ENCODE measurements around the gene CEP41.
"Not testable (repeated sequence)": the region's sequence is repeated elsewhere in the genome, so short reads cannot be mapped to it uniquely, and the experiment has no call there.

Gene CEP41

GRCh38 chr7:130471974-130472373, 31.2 kb upstream of the CEP41 start:
- Histone ChIP-seq H3K27me3 (no peaks in the 10 kb centered on the region), H3K9ac (no peak overlapping the region), H3K27ac (no peak overlapping the region), H3K4me1 (peaks cover 0 to 36% (median 12%) of the 10 kb centered on the region in 10 experiments; a peak in 16 of 20 replicates), H4K20me1 (no peaks in the 10 kb centered on the region), H3K9me3 (replicated peaks in 1 of 11) (no peaks in the 10 kb centered on the region), H3K4me3 (no peak overlapping the region), H3K36me3 (no peaks in the 10 kb centered on the region), H3K4me2 (0 out of 22 replicates have a peak overlapping the region, but pooled peaks of 1 of the 11 experiments have one; percentile 74)
- TF ChIP-seq Cebpa-rat (IDR thresholded peaks at IDR 0.05): no peak

GRCh38 chr7:130468612-130469011, 27.8 kb upstream of the CEP41 start:
- TF ChIP-seq Cebpa-rat (IDR thresholded peaks at IDR 0.05): no peak
- peaks cover 0 to 25% (median 8%) of the 10 kb centered on the region in 10 experiments; a peak in 16 of 20 replicates for H3K4me1 ChIP-seq
- H3K27me3 ChIP-seq: no peaks in the 10 kb centered on the region
- no peak overlapping the region for H3K27ac ChIP-seq
- H3K9ac ChIP-seq: no peak overlapping the region
- H3K4me3 ChIP-seq: no peak overlapping the region
- H4K20me1 ChIP-seq: no peaks in the 10 kb centered on the region
- peaks cover 0 to 11% (median 0%) of the 10 kb centered on the region in 11 experiments; a peak in 2 of 22 replicates for H3K9me3 ChIP-seq (replicated peaks in 1 of 11)
- no peak overlapping the region for H3K4me2 ChIP-seq
- H3K36me3 ChIP-seq: no peaks in the 10 kb centered on the region

- no peak for TF ChIP-seq Cebpa-rat (IDR thresholded peaks at IDR 0.05)
- H3K4me3 ChIP-seq: no peak overlapping the region
Observed at GRCh38 chr7:130463553-130464434, 23.0 kb upstream of the CEP41 start.

GRCh38 chr7:130461272-130461671, 20.5 kb upstream of the CEP41 start:
- no peak for TF ChIP-seq Cebpa-rat (IDR thresholded peaks at IDR 0.05)
- no peak overlapping the region for H3K9ac ChIP-seq
- peaks cover 14 to 35% (median 19%) of the 10 kb centered on the region in 11 experiments for H3K9me3 ChIP-seq (replicated peaks in 1 of 11)
- no peaks in the 10 kb centered on the region for H4K20me1 ChIP-seq
- no peaks in the 10 kb centered on the region; a peak in 1 of 20 replicates for H3K4me1 ChIP-seq
- H3K27ac ChIP-seq: no peak overlapping the region
- no peaks in the 10 kb centered on the region for H3K27me3 ChIP-seq
- H3K36me3 ChIP-seq: no peaks in the 10 kb centered on the region
- H3K4me3 ChIP-seq: no peak overlapping the region
- H3K4me2 ChIP-seq: no peak overlapping the region

More at GRCh38 chr7:130463553-130464434, 23.0 kb upstream of the CEP41 start:
- Histone ChIP-seq H3K36me3 (no peaks in the 10 kb centered on the region), H3K27ac (no peak overlapping the region), H3K9ac (no peak overlapping the region), H3K27me3 (no peaks in the 10 kb centered on the region), H3K9me3 (replicated peaks in 1 of 11) (peaks cover 11 to 31% (median 18%) of the 10 kb centered on the region in 11 experiments), H4K20me1 (no peaks in the 10 kb centered on the region), H3K4me1 (no peaks in the 10 kb centered on the region), H3K4me2 (no peak overlapping the region)

GRCh38 chr7:130458257-130458656, 17.4 kb upstream of the CEP41 start:
- peaks cover 14 to 24% (median 17%) of the 10 kb centered on the region in 11 experiments for H3K9me3 ChIP-seq (replicated peaks in 1 of 11)
- no peaks in the 10 kb centered on the region for H3K36me3 ChIP-seq
- H3K27ac ChIP-seq: no peak overlapping the region
- H3K9ac ChIP-seq: no peak overlapping the region
- H3K27me3 ChIP-seq: no peaks in the 10 kb centered on the region
- peak overlapping the region in 5 of 11 experiments; percentile 0 to 41 (median 13); a peak in 5 of 22 replicates for H3K4me2 ChIP-seq
- no peak overlapping the region for H3K4me3 ChIP-seq
- no peak for TF ChIP-seq Cebpa-rat (IDR thresholded peaks at IDR 0.05)
- no peaks in the 10 kb centered on the region; a peak in 1 of 20 replicates for H3K4me1 ChIP-seq
- H4K20me1 ChIP-seq: no peaks in the 10 kb centered on the region

- TF ChIP-seq Cebpa-rat (IDR thresholded peaks at IDR 0.05): no peak
- no peak overlapping the region for H3K27ac ChIP-seq
- no peak overlapping the region for H3K4me3 ChIP-seq
Observed at GRCh38 chr7:130454959-130455358, 14.1 kb upstream of the CEP41 start.

GRCh38 chr7:130452951-130453350, 12.1 kb upstream of the CEP41 start:
- H4K20me1 ChIP-seq: no peaks in the 10 kb centered on the region
- H3K4me3 ChIP-seq: no peak overlapping the region
- H3K9me3 ChIP-seq (replicated peaks in 1 of 11): peaks cover 5 to 17% (median 12%) of the 10 kb centered on the region in 11 experiments; a peak in 19 of 22 replicates
- H3K27me3 ChIP-seq: no peaks in the 10 kb centered on the region
- H3K27ac ChIP-seq: no peak overlapping the region
- no peak overlapping the region for H3K9ac ChIP-seq
- no peak for TF ChIP-seq Cebpa-rat (IDR thresholded peaks at IDR 0.05)
- H3K36me3 ChIP-seq: no peaks in the 10 kb centered on the region
- H3K4me1 ChIP-seq: no peaks in the 10 kb centered on the region
- H3K4me2 ChIP-seq: no peak overlapping the region

More at GRCh38 chr7:130454959-130455358, 14.1 kb upstream of the CEP41 start:
- Histone ChIP-seq H3K9ac (no peak overlapping the region), H3K4me2 (no peak overlapping the region), H4K20me1 (no peaks in the 10 kb centered on the region), H3K27me3 (no peaks in the 10 kb centered on the region), H3K4me1 (no peaks in the 10 kb centered on the region; a peak in 1 of 20 replicates), H3K36me3 (no peaks in the 10 kb centered on the region), H3K9me3 (replicated peaks in 1 of 11) (peaks cover 13 to 16% (median 15%) of the 10 kb centered on the region in 11 experiments)

GRCh38 chr7:130451344-130451743, 10.5 kb upstream of the CEP41 start:
- not testable (repeated sequence) for H3K27me3 ChIP-seq, H3K27ac ChIP-seq

GRCh38 chr7:130446259-130446658, 5.4 kb upstream of the CEP41 start:
- TF ChIP-seq Cebpa-rat (IDR thresholded peaks at IDR 0.05): no peak

More at GRCh38 chr7:130451344-130451743, 10.5 kb upstream of the CEP41 start:
- H3K9me3 ChIP-seq (replicated peaks in 1 of 11): peaks cover 12 to 26% (median 20%) of the 10 kb centered on the region in 11 experiments; a peak in 21 of 22 replicates
- not testable (repeated sequence) for H3K4me1 ChIP-seq, H3K36me3 ChIP-seq, H3K4me2 ChIP-seq, H4K20me1 ChIP-seq, H3K4me3 ChIP-seq, H3K9ac ChIP-seq

More at GRCh38 chr7:130446259-130446658, 5.4 kb upstream of the CEP41 start:
- H3K4me2 ChIP-seq: no peak overlapping the region
- no peak overlapping the region for H3K27ac ChIP-seq
- peaks cover 12 to 34% (median 21%) of the 10 kb centered on the region in 11 experiments; a peak in 21 of 22 replicates for H3K9me3 ChIP-seq (replicated peaks in 1 of 11)
- peaks cover 4 to 12% (median 7%) of the 10 kb centered on the region in 10 experiments for H3K4me1 ChIP-seq
- H3K36me3 ChIP-seq: no peaks in the 10 kb centered on the region
- no peaks in the 10 kb centered on the region for H4K20me1 ChIP-seq
- H3K9ac ChIP-seq: no peak overlapping the region
- H3K4me3 ChIP-seq: no peak overlapping the region
- no peaks in the 10 kb centered on the region for H3K27me3 ChIP-seq

All from BLaER1 treated with 17β-estradiol and CSF1 and Interleukin-3, amounts not matched to agents 10 nM and 100 nM (cell line).